GM13976 (cell line): ENCODE data around the gene STX5.

Source experiments
- DNase-seq: peaks from one replicate; pipeline ENCODE4 v3.0.0; 2012; ENCODE audit warnings: low spot score
- in situ Hi-C: fragments of 300-500 bp; cut with MboI; formaldehyde crosslinking; loops from one replicate; pipeline ENCODE4 v1.12.0; 2022; ENCODE audit warnings: low sequenced_read_pairs, mixed read lengths, inconsistent platforms; ENCODE audit not compliant: unreplicated experiment
- TF ChIP-seq, protein P1 (sequence below): IDR thresholded peaks from 2 replicates; pipeline ENCODE4 v1.5.1; 2012; ENCODE audit warnings: borderline replicate concordance, mild to moderate bottlenecking; ENCODE audit not compliant: insufficient read depth; ENCODE audit errors: extremely low read depth, missing control alignments, control extremely low read depth

Gene STX5

DNA sequence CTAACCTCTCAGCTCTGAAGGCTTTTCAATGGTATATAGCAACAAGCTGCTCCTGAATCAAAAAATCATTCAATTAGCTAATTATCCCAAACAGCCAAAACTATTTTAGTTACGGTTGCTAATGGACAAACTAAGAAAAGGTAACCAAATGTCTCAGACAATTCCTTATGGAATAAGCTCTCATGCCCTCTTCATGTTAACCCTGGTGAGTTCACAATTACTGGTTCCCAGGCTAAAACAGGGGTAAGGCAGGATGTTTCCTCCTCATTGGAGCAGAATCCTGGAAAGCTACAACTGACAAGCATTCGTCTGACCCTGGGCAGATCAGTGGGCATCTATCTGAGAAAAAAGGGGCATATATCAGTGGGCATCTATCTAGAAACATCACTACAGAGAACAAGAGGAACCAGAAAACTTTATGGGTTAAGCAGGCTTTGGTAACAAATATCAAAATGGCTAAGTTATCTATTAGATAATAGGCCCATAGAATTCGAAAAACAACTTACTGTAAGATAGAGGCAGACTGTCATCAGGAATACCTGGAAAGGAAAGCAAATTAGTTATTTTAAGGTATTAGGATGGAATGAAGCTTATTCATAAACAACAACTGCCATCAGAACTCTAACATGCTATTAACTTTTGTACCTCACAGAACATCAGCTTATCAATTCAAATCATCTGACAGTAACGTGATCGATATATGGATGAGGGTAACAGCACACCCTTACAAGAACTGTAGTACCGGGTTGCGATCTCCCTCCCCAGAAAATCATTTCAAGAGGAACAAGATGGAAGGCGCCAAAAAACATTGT, 22.4 kb upstream of the STX5 start:
- in situ Hi-C loops = loop anchor here (25.0 kb wide), 1 partner anchor 467 kb away; no protein-coding TSS in a partner anchor
- DNase-seq = no peak
- TF ChIP-seq, protein P1, sequence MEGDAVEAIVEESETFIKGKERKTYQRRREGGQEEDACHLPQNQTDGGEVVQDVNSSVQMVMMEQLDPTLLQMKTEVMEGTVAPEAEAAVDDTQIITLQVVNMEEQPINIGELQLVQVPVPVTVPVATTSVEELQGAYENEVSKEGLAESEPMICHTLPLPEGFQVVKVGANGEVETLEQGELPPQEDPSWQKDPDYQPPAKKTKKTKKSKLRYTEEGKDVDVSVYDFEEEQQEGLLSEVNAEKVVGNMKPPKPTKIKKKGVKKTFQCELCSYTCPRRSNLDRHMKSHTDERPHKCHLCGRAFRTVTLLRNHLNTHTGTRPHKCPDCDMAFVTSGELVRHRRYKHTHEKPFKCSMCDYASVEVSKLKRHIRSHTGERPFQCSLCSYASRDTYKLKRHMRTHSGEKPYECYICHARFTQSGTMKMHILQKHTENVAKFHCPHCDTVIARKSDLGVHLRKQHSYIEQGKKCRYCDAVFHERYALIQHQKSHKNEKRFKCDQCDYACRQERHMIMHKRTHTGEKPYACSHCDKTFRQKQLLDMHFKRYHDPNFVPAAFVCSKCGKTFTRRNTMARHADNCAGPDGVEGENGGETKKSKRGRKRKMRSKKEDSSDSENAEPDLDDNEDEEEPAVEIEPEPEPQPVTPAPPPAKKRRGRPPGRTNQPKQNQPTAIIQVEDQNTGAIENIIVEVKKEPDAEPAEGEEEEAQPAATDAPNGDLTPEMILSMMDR = no peak

DNA sequence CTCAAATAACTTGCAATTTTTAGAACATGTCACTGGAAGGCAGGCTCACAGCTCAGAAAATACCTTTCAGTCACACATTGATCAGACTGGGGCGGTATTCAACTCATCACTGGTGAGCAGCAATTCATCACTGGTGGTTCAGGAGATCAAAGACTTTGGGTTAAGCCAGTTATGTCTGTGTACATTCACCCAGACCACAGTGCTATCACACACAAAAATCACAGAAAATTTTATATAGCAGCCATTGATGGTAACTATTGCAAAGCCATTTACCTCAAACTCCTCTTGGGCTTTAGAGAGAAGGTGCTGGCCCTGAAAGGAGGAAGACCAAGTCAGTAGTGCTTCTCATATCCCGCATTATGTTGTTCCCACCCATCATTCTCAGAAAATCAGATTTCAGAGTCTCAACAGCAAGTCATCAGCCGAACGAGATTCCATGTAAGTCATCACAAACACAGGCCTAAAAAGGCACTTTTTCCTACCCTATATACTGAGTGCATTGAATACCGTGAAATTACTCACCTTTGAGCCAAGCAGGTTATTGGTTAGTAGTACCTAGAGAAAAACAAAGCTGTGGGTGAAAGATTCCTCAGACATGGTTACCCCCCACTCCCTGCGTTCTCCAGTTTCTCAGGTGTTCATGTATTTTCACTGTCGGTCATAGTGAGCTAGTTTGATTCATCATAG, 21.6 kb upstream of the STX5 start:
- in situ Hi-C loops = loop anchor here (25.0 kb wide), 1 partner anchor 466 kb away; no protein-coding TSS in a partner anchor
- TF ChIP-seq, protein P1 = no peak
- no peak for DNase-seq

DNA sequence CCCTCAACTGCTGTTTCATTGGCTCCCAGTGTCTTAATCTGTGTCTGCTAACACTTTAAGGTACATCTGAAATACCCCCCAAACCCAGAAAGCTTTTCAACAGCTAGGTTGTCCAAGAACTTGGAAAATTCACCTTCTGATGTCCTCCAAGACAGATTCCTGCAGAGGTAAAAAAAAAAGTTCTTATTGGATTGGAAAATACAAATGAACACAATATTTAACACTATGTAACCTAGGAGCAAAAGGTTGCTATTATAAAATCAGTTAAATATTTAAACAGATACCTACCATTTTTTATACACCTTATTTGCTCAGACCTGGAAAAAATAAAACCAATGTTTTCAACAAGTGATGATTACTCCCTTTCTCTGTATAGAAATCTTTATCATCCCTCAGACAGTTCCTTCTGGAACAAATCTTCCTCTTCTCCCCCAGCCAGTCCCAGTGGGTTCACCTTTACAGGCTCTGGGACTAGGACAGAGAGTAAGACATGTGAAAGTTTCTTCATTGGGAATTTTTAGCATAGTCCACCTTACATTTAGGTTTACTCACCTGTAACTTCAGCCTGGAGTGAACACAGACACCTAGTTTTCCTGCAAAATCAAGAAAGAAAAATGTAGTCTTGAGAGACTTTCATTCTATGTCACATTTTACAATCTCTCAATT, 20.8 kb upstream of the STX5 start:
- in situ Hi-C loops = loop anchor here (25.0 kb wide), 1 partner anchor 465 kb away; no protein-coding TSS in a partner anchor
- TF ChIP-seq, protein P1 = no peak
- no peak for DNase-seq

DNA sequence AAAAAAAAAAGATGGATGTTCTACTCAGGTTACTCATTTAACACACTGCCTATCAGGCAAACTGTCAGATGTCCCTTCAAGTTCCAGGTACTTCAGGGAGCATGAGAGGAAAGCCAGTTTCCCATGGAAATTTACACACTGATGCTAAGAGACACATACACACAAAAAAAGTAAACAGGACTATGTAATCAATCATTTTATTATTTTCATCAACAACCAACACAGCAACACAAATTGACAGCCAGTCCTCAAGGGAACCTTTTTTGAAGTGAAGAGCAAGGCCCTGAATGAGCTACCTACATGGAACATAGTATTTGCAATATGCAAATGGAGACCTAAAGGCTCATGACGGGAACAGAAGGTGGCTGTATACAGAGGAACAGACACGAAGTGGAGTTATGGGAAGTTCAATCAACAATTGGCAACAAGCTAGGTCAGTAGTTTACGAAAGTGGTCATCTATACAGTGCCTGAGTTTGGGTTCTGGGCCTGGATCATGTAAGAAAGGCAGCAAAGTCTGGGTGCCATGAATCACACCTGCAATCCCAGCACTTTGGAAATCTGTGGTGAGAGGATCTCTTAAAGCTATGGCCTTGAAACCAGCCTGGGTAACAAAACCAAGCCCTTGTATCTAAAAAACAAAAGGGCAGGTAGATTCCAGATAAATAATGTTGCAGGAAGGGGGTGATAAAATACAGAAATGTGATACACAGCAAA, 20.1 kb upstream of the STX5 start:
- no peak for DNase-seq
- in situ Hi-C loops = loop anchor here (25.0 kb wide), 1 partner anchor 465 kb away; no protein-coding TSS in a partner anchor
- TF ChIP-seq, protein P1 = no peak

DNA sequence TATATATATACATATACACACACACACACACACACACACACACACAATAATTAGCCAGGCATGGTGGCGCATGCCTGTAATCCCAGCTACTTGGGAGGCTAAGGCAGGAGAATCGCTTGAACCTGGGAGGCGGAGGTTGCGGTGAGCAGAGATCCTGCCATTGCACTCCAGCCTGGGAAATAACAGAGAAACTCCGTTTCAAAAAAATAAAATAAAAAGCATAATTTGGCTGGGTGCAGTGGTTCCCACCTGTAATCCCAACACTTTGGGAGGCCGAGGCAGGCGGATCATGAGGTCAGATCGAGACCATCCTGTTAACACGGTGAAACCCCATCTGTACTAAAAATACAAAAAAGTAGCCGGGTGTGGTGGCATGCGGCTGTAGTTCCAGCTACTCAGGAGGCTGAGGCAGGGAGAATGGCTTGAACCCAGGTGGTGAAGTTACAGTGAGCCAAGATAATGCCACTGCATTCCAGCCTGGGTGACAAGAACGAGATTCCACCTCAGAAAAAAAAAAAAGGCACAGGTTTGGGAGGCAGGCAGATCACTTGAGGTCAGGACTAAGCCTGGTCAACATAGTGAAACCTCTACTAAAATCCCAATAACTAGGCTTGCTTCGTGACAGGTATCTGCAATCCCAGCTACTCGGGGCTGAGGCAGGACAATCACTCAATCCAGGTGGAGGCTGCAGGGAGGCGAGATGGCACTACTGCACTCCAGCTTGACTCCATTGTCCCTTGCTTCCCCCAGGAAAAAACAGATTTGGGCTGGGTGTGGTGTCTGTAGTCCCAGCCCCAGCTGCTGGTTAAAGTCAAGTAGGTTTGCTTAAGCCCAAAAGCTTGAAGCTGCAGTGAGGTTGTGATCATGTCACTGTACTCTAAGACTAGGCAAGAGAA, 19.3 kb upstream of the STX5 start:
- in situ Hi-C loops = loop anchor here (25.0 kb wide), 1 partner anchor 464 kb away; no protein-coding TSS in a partner anchor
- TF ChIP-seq, protein P1 = no peak
- no peak for DNase-seq
